ENCODE results near the gene ZNF511. TPM values are rescaled to one million over a fixed set of nuclear protein-coding genes. Genes with fewer than 3 reads are reported as not detected.
A peak's percentile ranks its signal among the peaks of the same experiment; 100 is the strongest.

Gene ZNF511
- total and polyA plus RNA-seq, 9 of the 15 experiments (the other 6 are each of a cell fraction or from before 2014, with no cell fraction given) = 0.61 to 69.3 (median 40.1) TPM

DNA sequence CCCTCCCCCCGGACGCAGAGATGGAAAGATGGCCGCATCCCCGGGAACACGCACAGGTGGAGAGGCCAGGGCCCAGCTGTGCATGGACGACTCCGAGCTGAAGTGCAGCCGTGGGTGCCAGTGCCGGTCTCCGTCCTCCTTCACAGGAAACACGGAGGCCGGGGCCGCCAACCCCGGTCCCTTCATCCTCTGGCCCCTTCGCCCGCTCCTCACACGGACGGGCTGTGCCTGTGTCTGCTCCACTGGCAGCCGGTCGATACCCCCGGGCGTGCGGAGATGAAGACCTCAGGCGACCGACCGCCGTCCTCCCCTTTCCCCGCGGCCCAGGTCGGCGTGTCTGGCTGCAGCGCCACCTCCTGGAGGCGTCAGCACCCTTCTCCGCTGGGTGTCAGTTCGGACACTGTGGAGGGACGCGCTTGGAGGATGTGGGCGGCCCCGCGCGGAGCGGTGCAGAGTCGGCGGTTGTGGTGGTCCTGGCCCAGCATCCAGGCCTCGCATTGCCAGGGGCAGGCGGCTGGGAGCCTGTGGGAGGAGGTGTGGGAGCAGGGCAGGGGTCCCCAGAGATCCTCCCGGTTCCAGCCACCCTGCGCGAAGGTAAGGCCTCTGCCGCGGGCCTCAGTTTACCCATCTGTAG lies 9.9 kb downstream of the ZNF511 start (continued):
- TF ChIP-seq, protein P1, sequence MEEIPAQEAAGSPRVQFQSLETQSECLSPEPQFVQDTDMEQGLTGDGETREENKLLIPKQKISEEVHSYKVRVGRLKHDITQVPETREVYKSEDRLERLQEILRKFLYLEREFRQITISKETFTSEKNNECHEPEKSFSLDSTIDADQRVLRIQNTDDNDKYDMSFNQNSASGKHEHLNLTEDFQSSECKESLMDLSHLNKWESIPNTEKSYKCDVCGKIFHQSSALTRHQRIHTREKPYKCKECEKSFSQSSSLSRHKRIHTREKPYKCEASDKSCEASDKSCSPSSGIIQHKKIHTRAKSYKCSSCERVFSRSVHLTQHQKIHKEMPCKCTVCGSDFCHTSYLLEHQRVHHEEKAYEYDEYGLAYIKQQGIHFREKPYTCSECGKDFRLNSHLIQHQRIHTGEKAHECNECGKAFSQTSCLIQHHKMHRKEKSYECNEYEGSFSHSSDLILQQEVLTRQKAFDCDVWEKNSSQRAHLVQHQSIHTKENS (CRISPR knock-in tag; IDR thresholded peaks at IDR 0.05) = no peak
- no peak for TF ChIP-seq PREB (CRISPR knock-in tag; IDR thresholded peaks at IDR 0.05)
- TF ChIP-seq, protein P2, sequence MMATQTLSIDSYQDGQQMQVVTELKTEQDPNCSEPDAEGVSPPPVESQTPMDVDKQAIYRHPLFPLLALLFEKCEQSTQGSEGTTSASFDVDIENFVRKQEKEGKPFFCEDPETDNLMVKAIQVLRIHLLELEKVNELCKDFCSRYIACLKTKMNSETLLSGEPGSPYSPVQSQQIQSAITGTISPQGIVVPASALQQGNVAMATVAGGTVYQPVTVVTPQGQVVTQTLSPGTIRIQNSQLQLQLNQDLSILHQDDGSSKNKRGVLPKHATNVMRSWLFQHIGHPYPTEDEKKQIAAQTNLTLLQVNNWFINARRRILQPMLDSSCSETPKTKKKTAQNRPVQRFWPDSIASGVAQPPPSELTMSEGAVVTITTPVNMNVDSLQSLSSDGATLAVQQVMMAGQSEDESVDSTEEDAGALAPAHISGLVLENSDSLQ (IDR thresholded peaks at IDR 0.05) = peak; percentile 56; the same call in 1 of the 2 replicates
- peak; percentile 58 for TF ChIP-seq CXXC5 (CRISPR knock-in tag; IDR thresholded peaks at IDR 0.05)
- TF ChIP-seq, protein P3, sequence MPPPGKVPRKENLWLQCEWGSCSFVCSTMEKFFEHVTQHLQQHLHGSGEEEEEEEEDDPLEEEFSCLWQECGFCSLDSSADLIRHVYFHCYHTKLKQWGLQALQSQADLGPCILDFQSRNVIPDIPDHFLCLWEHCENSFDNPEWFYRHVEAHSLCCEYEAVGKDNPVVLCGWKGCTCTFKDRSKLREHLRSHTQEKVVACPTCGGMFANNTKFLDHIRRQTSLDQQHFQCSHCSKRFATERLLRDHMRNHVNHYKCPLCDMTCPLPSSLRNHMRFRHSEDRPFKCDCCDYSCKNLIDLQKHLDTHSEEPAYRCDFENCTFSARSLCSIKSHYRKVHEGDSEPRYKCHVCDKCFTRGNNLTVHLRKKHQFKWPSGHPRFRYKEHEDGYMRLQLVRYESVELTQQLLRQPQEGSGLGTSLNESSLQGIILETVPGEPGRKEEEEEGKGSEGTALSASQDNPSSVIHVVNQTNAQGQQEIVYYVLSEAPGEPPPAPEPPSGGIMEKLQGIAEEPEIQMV (tag; conservative IDR thresholded peaks at IDR 0.05; ENCODE audit: low read depth) = no peak
- TF ChIP-seq CUX1 (CRISPR knock-in tag; IDR thresholded peaks at IDR 0.05) = no peak
- no peak for TF ChIP-seq RFX5 (IDR thresholded peaks at IDR 0.05; ENCODE audit: low read depth, low read length)
- TF ChIP-seq GABPB2 (CRISPR knock-in tag; conservative IDR thresholded peaks at IDR 0.05) = no peak
- TF ChIP-seq THRAP3 (IDR thresholded peaks at IDR 0.05; ENCODE audit: borderline replicate concordance) = no peak
- TF ChIP-seq NR3C1 (CRISPR knock-in tag; IDR thresholded peaks at IDR 0.05) = no peak
- TF ChIP-seq TAF1 (IDR thresholded peaks at IDR 0.05; ENCODE audit: control insufficient read depth, extremely low read depth, insufficient read depth, low read length, severe bottlenecking) = no peak
- TF ChIP-seq, protein P4, sequence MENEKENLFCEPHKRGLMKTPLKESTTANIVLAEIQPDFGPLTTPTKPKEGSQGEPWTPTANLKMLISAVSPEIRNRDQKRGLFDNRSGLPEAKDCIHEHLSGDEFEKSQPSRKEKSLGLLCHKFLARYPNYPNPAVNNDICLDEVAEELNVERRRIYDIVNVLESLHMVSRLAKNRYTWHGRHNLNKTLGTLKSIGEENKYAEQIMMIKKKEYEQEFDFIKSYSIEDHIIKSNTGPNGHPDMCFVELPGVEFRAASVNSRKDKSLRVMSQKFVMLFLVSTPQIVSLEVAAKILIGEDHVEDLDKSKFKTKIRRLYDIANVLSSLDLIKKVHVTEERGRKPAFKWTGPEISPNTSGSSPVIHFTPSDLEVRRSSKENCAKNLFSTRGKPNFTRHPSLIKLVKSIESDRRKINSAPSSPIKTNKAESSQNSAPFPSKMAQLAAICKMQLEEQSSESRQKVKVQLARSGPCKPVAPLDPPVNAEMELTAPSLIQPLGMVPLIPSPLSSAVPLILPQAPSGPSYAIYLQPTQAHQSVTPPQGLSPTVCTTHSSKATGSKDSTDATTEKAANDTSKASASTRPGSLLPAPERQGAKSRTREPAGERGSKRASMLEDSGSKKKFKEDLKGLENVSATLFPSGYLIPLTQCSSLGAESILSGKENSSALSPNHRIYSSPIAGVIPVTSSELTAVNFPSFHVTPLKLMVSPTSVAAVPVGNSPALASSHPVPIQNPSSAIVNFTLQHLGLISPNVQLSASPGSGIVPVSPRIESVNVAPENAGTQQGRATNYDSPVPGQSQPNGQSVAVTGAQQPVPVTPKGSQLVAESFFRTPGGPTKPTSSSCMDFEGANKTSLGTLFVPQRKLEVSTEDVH (IDR thresholded peaks at IDR 0.05; ENCODE audit: low read depth, partially characterized antibody) = no peak
- TF ChIP-seq ZKSCAN1 (IDR thresholded peaks at IDR 0.05; ENCODE audit: low read depth, low read length) = no peak

Data from K562 (cell line).